ENCODE results near the gene TMPRSS7.

Gene TMPRSS7

GRCh38 chr3:112129925-112130637, 95.5 kb downstream of the TMPRSS7 start:
- DNase-seq: no peak

GRCh38 chr3:112130638-112130993, 96.1 kb downstream of the TMPRSS7 start:
- no peak for DNase-seq
